Gastrocnemius medialis (tissue), 4 donors: Measurements from ENCODE around the gene PPFIA2.

Source experiments
- POLR2A ChIP-seq, 2 donors: fragments of 450-650 bp; IDR thresholded peaks; one replicate each; pipeline ENCODE4 v1.6.1; 2017; ENCODE audit warnings: antibody characterized with exemption in 2 of 2, mild to moderate bottlenecking in 2 of 2, moderate library complexity in 2 of 2
- TF ChIP-seq, protein P1 (sequence below), 5 experiments: fragments of 450-650 bp in 3 of 5; fragments of 200-600 bp in 2 of 5; sonication (generic) in 2 of 5; IDR thresholded peaks in 4 of 5; conservative IDR thresholded peaks in 1 of 5; 1 replicate in 4 of 5; 2 replicates in 1 of 5; pipeline ENCODE4 v1.5.1; 2016 to 2019; ENCODE audit warnings: antibody characterized with exemption in 5 of 5, mild to moderate bottlenecking in 3 of 5, moderate library complexity in 3 of 5

DNA sequence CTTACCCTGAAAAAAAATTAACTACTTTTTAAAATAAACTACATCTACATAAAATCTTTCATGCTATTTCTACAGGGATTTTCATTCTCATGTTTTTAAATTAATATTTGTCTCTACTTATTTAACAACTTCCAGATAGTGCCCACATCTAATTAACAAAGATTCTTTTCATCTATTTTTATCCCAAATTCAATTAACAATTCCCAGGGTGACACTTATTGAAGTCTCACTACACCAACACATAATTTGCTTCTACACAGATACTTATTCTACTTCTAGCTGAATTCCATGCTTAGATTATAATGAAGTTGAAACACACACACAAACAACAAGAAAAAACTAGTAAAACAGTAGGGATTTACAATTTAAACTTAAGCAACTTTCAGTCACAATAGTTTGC is 344.7 kb downstream of the PPFIA2 start:
- TF ChIP-seq POLR2A (IDR thresholded peaks at IDR 0.05): no peak
- TF ChIP-seq, protein P1, sequence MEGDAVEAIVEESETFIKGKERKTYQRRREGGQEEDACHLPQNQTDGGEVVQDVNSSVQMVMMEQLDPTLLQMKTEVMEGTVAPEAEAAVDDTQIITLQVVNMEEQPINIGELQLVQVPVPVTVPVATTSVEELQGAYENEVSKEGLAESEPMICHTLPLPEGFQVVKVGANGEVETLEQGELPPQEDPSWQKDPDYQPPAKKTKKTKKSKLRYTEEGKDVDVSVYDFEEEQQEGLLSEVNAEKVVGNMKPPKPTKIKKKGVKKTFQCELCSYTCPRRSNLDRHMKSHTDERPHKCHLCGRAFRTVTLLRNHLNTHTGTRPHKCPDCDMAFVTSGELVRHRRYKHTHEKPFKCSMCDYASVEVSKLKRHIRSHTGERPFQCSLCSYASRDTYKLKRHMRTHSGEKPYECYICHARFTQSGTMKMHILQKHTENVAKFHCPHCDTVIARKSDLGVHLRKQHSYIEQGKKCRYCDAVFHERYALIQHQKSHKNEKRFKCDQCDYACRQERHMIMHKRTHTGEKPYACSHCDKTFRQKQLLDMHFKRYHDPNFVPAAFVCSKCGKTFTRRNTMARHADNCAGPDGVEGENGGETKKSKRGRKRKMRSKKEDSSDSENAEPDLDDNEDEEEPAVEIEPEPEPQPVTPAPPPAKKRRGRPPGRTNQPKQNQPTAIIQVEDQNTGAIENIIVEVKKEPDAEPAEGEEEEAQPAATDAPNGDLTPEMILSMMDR (IDR thresholded peaks at IDR 0.05 in 4 of 5, conservative IDR thresholded peaks at IDR 0.05 in 1 of 5): no peak
